ENCODE results near the gene RUNX1.

RUNX1 gene

DNA sequence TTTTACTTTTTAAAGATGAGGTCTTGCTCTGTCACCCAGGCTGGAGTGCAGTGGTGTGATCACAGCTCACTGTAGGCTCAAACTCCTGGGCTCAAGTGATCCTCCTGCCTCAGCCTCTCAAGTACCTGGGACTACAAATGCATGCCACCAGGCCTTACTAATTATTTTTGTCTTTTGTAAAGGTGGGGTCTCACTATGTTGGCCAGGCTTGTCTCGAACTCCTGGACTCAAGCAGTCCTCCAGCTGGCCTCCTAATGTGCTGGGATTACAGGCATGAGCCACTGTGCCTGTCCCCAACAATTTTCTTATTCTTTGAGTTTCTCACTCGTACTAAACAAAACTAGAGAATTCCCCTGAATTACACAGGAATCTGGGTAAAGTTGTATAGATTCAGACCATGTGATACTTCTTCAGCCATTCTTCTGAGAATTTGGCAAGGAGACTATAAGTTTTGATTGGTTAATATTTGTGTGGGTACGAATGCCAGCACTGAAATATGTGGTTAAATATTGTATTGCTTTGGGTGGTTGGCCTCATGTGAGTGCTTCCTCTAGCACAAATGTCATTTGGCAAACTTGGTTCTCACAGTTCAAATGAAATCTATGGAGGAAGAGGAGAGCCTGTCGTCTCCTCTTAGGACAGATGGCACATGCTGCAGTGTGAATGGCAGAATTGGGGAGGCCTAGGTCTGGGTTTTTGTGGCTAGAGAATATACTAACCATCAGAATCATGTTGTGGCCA is 104.9 kb downstream of the RUNX1 start:
- no peak for DNase-seq

DNA sequence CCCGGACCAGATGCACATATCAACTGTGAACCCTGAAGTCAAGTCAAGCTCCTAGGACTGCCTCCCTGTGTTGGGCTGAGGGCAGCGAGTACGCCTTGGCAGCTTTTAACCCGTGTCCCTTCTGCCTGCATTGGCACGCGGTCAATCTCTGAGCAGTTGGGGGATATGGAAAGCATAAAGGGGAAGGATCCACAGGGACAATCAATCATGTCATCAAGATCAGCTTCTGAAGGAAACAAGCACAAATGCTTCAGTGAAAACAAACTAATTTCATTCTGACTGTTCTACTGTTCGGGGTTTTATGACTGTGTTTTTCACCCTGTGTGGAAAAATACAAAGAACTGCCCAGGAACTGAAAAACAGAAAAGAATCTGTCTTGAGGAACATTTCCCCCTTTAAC is 106.2 kb downstream of the RUNX1 start:
- no peak for DNase-seq

DNA sequence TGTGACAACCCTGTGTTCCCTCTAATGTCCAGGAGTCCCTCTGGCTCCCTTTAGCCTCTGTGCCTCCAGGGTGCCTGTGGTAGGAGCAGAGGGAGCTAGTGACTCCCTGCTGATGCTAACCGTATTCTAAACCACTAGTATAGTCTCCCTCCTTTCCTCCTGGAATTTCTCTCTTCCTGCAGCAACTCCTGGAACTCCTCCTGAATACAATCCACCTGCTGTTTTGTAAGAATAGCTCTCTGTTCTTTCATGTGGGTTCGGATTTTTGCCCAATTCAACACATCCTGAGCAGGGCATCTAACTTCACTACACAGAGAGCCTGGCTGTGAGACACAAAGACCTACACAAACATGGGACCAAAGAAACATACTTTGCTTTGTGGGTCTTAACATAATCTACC is 107.9 kb downstream of the RUNX1 start:
- no peak for DNase-seq

DNA sequence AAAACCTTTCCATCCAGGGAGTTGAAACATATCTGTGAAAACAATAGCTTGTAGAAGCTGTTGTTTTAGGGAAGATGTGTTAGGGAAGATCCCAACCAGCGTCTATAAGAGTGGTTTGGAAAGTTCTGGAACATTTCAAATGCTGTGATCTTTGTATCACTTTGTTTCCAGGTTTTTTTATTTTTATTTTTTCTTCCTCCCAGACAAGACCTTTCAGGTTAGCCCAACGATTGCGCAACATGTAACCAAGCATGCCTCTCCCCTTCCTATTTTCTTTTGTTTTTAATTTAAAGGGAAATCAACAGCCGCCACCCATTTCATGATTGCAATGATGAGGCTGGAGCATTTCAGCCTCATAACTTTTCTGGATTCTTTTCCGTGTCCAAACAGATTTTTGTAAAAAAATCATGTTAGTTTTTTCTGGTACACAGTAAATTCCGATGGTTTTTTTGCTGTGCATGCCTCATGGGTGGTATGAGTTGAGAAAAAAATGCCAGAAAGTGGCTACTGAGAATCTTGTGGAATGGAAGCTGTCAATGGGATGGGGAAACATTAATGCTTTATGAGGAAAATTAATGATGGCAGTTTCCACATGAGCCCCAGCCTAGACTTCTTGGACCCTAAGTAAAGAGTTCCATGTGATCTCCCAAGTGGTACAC is 109.3 kb downstream of the RUNX1 start:
- no peak for DNase-seq

DNA sequence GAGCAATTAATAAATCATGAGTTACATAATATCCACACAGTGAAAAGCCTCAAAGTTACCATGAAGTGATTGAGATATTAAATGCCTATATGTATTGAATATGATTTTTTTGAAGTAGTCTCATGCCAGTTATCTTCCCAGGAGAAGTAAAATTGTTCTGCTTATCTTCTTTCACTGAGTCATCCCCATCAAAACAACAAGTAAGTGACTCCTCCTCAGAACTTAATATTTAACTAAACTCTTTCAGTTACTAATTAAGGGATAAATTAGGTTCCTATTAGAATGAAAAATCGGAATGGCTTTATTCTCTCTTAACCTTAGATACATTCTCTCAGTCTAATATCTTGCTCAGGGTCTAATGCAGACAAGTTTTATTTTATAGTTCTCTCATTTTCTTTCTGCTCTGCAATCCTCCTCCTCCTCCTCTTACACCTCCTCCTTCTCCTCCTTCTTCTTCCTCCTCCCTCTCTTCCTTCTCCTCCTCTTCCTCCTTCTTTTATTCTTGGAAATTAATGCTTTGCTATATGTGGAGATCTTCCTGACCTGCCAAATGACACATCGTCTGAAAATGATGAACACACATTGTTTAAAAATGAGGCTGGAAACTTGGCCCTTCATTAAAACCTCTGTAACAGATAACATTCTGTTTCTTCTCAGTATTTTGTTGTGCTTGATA is 110.9 kb downstream of the RUNX1 start:
- no peak for DNase-seq

DNA sequence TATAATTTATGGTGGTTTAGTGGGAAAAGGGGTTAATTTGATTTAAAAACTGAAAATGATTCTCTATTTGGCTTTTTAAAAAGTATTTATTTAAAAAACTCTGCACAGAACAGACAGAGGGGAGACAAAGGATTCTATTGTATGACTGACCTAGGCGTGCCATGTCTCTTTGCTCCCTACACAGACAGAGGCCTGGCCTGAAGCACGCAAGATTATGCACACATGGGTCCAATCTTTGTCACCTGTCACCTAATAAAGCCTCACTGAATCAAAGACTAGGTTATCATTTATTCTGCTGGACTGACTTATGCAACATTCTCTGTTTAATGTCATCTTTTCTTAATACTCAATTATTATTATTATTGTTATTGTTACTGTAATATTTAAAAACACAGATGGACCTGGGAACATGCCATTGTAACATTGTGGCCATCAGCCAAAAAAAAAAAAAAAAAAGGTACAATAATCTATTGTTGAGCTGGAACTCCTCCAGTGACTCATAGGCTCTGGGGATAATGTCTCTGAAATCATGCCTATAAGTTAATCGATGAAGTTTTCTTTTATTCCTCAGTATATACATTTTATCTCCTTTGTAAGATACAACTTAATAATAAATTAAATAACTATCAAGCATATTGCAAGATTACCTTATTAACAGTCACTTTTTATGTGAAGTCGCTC is 112.1 kb downstream of the RUNX1 start:
- DNase-seq, result no peak

DNA sequence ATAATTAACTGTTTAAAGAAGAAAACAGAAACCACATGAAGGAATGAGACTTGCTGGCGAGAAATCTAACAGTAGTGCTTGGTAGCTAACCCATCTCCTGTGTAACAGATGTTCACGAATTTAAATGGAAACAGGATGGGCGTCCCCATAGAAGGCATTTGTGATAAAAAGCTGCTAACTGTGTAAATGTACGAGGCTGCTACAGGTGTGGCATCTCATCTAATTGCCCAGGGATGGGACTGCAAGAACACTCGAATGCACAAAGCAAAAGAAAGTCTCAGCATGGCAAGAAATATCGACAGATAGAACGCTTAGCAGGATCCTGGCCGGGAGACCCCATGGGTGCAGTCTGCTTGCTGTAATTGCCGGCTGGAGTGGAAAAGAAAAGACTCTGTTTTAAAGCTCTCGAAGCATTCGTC is 112.7 kb downstream of the RUNX1 start:
- DNase-seq, result peak; percentile 42

DNA sequence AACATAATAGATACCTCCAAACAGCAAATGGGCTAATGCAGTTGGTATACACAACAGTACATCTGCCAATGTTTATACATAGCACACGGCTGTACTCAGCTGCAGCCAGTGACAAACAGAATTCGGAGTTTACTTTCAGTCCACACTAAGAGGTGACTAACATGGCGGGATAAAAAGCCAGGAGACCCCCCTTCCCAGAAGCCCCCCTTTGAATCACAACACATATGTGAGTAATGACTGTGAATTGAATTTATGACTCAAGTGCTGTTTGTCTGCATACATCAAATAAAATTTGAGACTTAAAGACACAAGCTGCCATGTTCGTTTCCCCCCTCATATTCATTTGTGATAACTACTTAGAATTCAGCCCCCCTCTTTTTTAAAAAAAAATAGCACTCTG is 113.2 kb downstream of the RUNX1 start:
- DNase-seq, result no peak

DNA sequence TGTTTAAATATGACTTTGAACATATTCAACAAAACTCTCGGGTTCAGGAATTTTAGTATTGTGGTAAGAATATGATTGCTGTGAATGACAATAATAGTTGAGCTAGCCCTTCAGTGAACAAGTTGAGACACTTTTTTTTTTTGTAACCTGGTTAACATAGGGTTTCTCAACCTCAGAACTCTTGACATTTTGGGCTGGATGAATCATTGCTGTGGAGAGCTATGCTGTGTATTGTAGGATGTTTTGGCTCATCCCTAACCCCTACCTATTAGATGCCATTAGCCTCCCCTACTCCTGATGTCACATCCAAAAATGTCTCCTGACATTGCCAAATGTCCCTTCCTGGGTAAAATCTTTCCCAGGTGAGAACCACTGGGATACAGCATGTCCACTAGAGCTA is 113.7 kb downstream of the RUNX1 start:
- no peak for DNase-seq

DNA sequence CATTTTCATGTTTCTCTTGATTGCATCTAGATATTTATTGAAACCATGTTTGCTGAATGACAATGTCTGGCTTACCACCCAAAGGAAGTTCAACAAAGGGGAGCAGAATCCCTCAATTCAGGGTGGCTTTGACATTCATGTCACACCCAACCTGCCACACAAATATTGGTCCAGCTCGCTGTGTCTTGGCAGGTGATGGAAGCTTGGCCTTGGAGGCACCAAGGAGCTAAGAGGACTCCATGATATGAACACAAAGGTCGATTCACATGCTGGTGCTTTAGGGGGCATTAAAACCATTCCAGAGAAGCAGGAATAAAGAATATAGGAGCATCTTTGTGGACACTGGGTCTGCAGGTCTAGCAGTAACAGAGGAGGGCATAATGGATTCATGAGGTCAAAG is 114.8 kb downstream of the RUNX1 start:
- no peak for DNase-seq

DNA sequence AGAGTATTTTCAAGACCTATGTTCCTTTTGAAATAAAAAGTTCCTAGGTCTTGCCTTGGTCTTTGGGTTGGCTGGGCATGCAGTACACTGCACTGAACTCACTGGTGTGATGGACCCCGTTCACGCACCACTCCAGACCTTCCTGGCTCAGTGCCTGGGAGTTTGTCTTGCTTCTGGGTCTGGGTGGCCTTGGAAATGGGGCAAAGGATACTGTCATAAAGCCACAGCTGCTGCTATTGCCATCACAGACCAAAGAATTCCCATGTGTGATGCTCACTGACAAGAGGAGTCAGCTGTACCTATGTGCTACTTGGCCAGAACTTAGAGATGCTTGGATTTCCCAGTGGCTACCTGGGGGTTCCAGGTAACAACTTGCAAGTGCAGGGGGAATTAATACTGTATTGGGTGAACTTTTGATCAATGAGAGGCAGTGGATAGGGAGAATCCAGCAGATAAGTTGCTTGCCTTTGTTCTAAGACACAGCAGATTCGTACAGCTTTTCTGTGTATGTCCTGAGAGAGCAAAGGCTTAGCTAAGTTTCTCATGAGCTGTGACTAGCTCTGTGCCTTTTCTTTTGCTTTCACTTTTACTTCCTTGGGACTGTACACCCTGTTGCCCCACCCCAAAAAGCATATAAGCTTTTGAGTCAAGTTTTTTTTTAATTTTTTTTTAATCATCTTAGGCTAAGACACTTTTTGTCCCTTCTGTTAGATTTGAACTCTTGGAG is 115.3 kb downstream of the RUNX1 start:
- DNase-seq, result peak; percentile 76

DNA sequence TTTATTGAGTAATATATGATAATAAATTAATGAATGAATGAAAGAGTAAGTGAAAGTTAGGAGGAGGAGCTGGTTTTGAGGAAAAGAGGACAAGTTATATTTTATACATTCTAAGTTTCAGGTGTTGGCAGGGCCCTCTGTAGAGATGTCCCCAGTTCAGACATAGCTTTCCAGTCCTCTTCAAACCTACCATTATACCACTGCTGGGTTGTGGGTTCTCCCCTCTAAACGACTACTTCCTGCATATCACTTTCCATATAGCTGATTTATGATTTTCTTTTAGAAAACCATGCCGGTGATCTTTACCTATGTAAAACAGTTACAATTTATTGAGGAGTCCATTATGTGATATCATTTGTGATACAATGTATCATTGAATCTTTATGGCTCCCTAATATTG is 116.9 kb downstream of the RUNX1 start:
- DNase-seq, result no peak

DNA sequence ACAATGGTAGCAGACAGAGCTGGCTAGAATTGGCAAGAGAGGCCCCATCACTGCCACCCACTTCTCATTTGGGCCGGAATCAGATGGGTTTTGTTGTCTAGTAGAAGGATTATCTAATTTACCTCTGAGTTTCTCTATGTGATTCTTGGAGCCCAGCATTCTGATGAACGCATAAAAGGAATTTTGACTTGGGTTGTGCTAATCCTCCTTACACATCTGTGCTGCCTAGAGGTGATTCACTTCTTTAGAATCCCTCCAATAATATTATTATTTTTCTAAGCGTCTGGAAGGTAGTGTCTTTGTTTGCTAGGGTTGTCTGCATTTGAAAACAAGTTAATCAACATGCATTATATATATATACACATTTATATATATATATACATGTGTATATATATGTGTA is 118.1 kb downstream of the RUNX1 start:
- DNase-seq, result no peak

DNA sequence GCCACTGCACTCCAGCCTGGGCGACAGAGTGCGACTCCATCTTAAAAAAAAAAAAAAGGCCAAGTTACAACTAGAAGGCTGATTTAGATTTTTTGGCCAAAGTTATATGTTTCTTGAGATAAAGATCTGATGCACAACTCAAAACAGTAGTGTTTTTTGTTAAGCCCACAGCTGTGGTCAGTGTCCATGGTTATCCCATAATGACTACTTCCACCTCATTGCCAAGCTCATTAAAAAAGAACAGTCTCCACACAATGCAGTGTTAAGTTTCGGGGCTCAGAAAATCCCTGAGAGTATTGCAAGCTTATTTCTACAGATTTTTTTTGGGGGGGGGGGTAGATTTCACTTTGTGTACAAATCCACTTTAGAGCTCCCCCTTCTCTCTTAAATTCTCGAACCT is 120.5 kb downstream of the RUNX1 start:
- no peak for DNase-seq

DNA sequence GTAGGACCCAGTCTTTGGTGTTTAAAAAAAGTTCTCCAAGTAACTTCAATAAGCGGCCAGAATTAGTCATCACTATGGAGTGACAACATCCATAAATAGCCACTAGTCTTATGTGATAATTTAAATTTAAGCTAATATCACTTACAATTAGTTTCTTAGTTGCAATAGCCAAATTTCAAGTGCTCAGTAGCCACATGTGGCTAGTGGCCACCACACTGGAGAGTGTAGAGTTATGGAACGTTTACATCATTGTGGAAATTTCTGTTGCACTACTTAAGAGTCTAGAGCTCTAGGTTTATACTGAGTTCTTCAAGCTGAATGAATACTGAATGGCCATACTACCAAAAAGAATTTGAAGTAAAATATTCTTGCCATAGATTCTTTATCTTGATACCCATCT is 121.1 kb downstream of the RUNX1 start:
- no peak for DNase-seq

DNA sequence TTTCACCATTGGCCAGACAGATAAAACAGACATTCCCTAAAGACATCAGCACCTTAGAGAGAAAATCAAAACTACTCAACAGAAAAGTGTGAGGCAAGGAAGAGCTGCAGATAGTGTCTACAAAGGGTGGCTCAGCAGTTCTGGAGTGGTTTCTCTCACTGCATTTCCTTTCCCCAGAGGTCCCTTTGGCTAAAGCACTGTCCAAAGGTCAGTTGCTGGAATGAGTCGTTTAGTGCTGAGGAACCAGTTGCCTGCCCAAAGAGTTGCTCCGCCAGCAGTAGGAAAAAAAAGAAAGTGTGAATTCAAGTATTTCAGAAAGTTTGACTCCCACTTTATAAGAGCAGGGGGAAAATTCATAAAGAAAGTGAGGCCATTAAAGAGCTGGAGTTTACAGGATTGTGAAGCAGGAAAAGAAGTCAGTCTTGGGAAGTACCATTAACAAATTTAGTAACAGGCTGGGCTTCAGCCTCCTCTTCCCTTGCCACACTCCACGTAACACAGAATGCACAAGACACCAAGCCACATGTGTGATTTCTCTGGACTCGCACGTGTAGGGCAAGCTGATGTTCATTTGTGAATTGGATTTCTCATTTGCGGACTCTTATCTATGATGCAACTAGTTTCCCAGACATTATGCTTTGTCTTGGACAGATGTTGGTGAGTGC is 122.2 kb downstream of the RUNX1 start:
- DNase-seq, result no peak

DNA sequence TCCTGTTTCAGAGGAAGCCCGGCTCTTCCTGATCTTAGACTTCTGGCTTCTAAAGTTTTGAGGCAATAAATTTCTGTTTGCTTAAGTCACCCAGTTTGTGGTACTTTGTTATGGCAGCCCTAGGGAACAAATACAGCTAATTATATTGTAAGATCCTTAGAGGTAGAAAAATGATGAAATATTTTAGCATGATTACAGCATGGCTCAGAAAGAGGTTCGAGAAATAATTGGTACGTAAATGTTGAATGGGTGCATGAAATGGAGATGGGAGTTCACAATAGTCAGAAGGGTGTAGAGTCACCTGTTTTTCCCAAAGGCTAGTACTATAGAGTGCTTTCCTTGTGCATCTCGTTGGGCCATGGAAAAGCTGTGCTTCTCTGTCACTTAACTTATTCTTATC is 123.5 kb downstream of the RUNX1 start:
- DNase-seq, result no peak

DNA sequence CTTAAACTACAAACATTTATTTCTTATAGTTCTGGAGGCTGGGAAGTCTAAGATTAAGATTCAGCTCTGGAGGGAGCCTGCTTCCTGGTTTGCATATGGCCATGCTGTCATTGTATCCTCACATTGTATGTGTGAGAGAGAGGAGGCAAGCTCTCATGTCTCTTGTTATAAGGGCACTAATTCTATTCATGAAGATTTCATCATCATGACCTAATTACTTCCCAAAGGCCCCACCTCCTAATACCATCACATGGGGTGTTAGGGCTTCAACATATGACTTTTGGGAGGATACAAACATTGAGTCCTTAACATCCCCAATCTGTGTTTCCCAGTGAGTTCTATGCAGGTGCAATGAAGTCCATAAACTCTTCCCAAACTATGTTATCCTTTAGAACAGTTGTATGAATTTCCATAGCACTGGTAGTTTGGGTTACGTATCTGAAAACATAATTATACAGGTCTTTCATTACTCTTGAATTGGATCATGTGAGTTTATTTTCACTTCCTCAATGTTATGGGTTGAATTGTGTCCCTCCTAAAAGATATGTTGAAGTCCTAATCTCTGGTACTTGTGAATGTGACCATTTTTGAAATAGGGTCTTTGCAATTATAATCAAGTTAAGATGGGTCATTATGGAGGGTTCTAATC is 124.2 kb downstream of the RUNX1 start:
- no peak for DNase-seq

DNA sequence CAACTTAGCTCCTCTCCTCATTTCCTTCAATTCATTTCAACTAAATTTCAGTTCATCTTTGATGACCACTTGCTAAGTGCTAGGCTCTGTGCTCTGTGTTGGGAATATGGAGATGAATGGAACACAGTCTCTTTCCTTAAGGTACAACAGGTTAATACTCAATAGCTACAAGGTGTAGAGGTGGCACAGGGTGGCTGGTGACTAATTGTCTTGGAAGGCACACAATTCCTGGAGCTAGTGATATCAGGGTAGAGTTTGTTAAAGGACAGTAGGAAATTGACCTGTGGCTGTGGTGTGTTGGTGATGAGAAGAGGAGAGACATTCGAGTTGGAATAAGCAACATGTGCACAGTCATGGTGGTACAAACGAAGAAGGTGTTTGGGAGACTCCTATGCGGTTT is 124.9 kb downstream of the RUNX1 start:
- DNase-seq, result no peak

DNA sequence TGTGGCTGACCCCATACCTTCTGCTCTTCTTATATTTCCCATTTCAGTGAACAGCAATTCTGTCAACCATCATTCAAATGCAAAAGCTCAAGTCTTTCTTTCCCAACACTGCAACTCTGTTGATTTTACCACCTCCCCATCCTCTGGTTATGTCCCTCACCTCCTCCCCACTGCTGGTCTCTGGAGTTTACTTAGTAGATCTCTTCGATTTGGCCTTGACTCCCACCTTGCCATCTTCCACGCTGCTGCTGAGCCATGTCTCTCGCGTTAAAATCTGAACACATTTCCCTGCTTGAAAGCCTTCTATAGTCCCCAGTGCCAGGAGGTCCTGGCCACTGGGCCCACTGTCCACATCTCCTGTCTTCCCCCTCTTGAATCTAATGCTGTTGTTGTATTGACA is 125.5 kb downstream of the RUNX1 start:
- no peak for DNase-seq

DNA sequence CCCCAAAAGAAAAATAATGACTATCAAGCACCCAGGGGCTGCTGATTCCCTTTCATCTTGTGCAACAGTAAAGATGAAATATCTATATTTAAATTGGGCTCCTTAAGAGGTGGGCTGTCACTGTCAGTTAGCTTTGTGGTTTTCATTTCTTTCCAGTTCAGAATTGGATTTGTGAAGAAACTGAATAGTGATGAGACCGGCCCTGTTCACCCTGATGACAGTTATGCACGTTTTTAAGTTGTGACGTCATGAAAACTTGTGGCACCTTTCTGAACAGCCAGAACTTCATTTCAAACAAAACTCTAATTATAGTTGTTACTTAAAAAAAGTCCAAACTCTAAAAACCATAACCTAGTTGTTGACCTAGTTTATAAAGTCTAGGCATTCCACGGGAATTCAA is 125.9 kb downstream of the RUNX1 start:
- DNase-seq, result no peak

DNA sequence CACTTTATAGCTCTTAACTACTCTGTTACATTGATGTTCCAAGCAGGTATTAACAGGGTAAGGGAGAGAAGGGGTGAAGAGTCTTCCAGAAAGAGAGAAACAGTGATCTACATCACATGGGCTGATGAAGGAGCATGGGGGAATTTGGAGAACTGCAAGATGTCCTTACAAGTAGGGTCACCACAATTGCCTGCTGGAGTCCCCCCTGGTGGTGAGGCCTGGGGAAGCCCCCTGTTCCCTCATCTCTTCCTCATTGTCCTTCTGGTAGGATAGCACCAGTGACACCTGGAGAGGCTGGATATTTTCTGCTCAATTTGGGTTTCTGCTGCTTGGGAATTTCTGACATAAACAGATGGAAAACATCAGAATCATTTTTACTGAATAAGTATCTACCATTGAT is 126.6 kb downstream of the RUNX1 start:
- no peak for DNase-seq
